GM12878 (cell line): ENCODE results near the gene SPATS2L.

Experiments
- ATF3 ChIP-seq: IDR thresholded peaks from 2 replicates; pipeline ENCODE4 v1.6.1; 2011; ENCODE audit warnings: low read depth, mild to moderate bottlenecking, low read length, moderate library complexity, borderline replicate concordance; ENCODE audit errors: extremely low read depth
- CBX5 ChIP-seq: sonication (generic); IDR thresholded peaks from 2 replicates; pipeline ENCODE4 v1.6.1; 2016; ENCODE audit warnings: low read depth, moderate library complexity, mild to moderate bottlenecking, inconsistent platforms
- CTCF ChIP-seq, 3 experiments: IDR thresholded peaks in 2 of 3; conservative IDR thresholded peaks in 1 of 3; 2 replicates each; pipeline ENCODE4 v1.5.1; 2011; ENCODE audit warnings: low read depth in 3 of 3, low read length in 3 of 3, mild to moderate bottlenecking in 3 of 3, control low read depth in 2 of 3, moderate library complexity in 2 of 3, inconsistent platforms in 1 of 3, mixed read lengths in 1 of 3; ENCODE audit not compliant: control insufficient read depth in 2 of 3, insufficient read depth in 1 of 3; ENCODE audit errors: extremely low read depth in 1 of 3
- FOXM1 ChIP-seq: IDR thresholded peaks from 2 replicates; pipeline ENCODE4 v1.6.1; 2012; ENCODE audit warnings: low read depth, mild to moderate bottlenecking, inconsistent platforms, low read length, moderate library complexity
- LARP7 ChIP-seq: fragments of 450-650 bp; IDR thresholded peaks from 2 replicates; pipeline ENCODE4 v1.6.1; 2017; ENCODE audit warnings: mild to moderate bottlenecking
- PKNOX1 ChIP-seq: fragments of 450-650 bp; IDR thresholded peaks from 2 replicates; pipeline ENCODE4 v1.6.1; 2016; ENCODE audit warnings: mild to moderate bottlenecking
- POLR2AphosphoS5 ChIP-seq: IDR thresholded peaks from 2 replicates; pipeline ENCODE4 v1.6.1; 2011; ENCODE audit warnings: mild to moderate bottlenecking, low read length, inconsistent platforms
- SIN3A ChIP-seq: IDR thresholded peaks from 2 replicates; pipeline ENCODE4 v1.6.1; 2012; ENCODE audit warnings: low read depth, low read length, improper control_type of control experiment

- no peak for TF ChIP-seq CTCF (IDR thresholded peaks at IDR 0.05 in 2 of 3, conservative IDR thresholded peaks at IDR 0.05 in 1 of 3; ENCODE audit: control insufficient read depth in 2 of 3, extremely low read depth in 1 of 3, insufficient read depth in 1 of 3, low read depth in 3 of 3, low read length in 3 of 3)
- no peak for TF ChIP-seq CBX5
- no peak for TF ChIP-seq LARP7
- TF ChIP-seq FOXM1, result no peak
- no peak for TF ChIP-seq POLR2AphosphoS5
- no peak for TF ChIP-seq PKNOX1
- no peak for TF ChIP-seq ATF3
- TF ChIP-seq SIN3A, result no peak
Measured at GRCh38 chr2:200297989-200298388, 8.5 kb upstream of the SPATS2L start.
